ENCODE results near the gene PTGR1. TPM values are rescaled to one million over a fixed set of nuclear protein-coding genes. Genes with fewer than 3 reads are reported as not detected.

Gene PTGR1
- total and polyA plus RNA-seq, 2 donors (not counting 3 experiments of a cell fraction or from before 2014, with no cell fraction given), result 70.3 to 79.1 TPM

GRCh38 chr9:111627260-111627963, 28.0 kb upstream of the PTGR1 start:
- no peak for TF ChIP-seq POLR2AphosphoS5 (IDR thresholded peaks at IDR 0.05; ENCODE audit: insufficient read depth, low read depth, low read length)
- no peak for TF ChIP-seq GATA2 (IDR thresholded peaks at IDR 0.05; ENCODE audit: insufficient read depth, insufficient read length, low read depth, low read length)
- no peak for TF ChIP-seq POLR2A (IDR thresholded peaks at IDR 0.05; ENCODE audit: low read depth, low read length)
- TF ChIP-seq, protein P1, sequence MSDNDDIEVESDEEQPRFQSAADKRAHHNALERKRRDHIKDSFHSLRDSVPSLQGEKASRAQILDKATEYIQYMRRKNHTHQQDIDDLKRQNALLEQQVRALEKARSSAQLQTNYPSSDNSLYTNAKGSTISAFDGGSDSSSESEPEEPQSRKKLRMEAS (IDR thresholded peaks at IDR 0.05; ENCODE audit: insufficient read depth, insufficient read length), result no peak
- TF ChIP-seq MYC (IDR thresholded peaks at IDR 0.05; ENCODE audit: low read depth, low read length), result no peak
- TF ChIP-seq, protein P2, sequence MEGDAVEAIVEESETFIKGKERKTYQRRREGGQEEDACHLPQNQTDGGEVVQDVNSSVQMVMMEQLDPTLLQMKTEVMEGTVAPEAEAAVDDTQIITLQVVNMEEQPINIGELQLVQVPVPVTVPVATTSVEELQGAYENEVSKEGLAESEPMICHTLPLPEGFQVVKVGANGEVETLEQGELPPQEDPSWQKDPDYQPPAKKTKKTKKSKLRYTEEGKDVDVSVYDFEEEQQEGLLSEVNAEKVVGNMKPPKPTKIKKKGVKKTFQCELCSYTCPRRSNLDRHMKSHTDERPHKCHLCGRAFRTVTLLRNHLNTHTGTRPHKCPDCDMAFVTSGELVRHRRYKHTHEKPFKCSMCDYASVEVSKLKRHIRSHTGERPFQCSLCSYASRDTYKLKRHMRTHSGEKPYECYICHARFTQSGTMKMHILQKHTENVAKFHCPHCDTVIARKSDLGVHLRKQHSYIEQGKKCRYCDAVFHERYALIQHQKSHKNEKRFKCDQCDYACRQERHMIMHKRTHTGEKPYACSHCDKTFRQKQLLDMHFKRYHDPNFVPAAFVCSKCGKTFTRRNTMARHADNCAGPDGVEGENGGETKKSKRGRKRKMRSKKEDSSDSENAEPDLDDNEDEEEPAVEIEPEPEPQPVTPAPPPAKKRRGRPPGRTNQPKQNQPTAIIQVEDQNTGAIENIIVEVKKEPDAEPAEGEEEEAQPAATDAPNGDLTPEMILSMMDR (IDR thresholded peaks at IDR 0.05; ENCODE audit: extremely low read depth in 1 of 2, insufficient read depth in 1 of 2, low read depth in 1 of 2, low read length in 2 of 2), result no peak
- TF ChIP-seq JUN (IDR thresholded peaks at IDR 0.05; ENCODE audit: borderline replicate concordance, insufficient read depth, insufficient read length, low read depth), result no peak
- TF ChIP-seq FOS (IDR thresholded peaks at IDR 0.05; ENCODE audit: borderline replicate concordance, insufficient read depth, low read length), result no peak
- no peak for TF ChIP-seq EZH2 (IDR thresholded peaks at IDR 0.05; ENCODE audit: borderline replicate concordance, low read depth, low read length, severe bottlenecking)
- H3K27ac ChIP-seq (ENCODE audit: insufficient read depth, low read depth, low read length), result no peak overlapping the region
- H3K9me1 ChIP-seq (replicated peaks; ENCODE audit: control insufficient read depth, extremely low read depth, insufficient read depth, low read length), result no peaks in the 10 kb centered on the region
- peaks cover 10% of the 10 kb centered on the region for H3K79me2 ChIP-seq (ENCODE audit: control insufficient read depth, insufficient read depth, low read length)
- POLR2A ChIA-PET, result no interaction called here
- no peak overlapping the region for H2AFZ ChIP-seq (ENCODE audit: low read depth, low read length)
- dilution Hi-C loops (cut with MboI; ENCODE audit: extremely low pct_ligation_motif_present, low sequenced_read_pairs), result no loop called here
- H3K4me2 ChIP-seq (ENCODE audit: insufficient read depth, low read length), result no peak overlapping the region
- peaks cover 15% of the 10 kb centered on the region for H3K4me1 ChIP-seq (ENCODE audit: control insufficient read depth, extremely low read depth, insufficient read depth, low read length)
- CTCF ChIA-PET, result interaction anchor here (0.7 to 1.7 kb wide), 3 partner anchors 17 to 132 kb away, joined by 3 read pairs; no protein-coding TSS in a partner anchor
- DNase-seq (ENCODE audit: low read depth, low spot score) (no peak), FAIRE-seq (no peak)
- H3K27me3 ChIP-seq (ENCODE audit: control insufficient read depth in 2 of 2, insufficient read depth in 2 of 2, low read length in 2 of 2), result no peaks in the 10 kb centered on the region
- no TSS peak for BruUV-seq (replicated peaks)
- H3K9ac ChIP-seq (replicated peaks; ENCODE audit: extremely low read depth, insufficient read depth, low read length), result no peak overlapping the region
- no peaks in the 10 kb centered on the region for H4K20me1 ChIP-seq (replicated peaks; ENCODE audit: control insufficient read depth, extremely low read depth, insufficient read depth, low read length)
- no peaks in the 10 kb centered on the region for H3K9me3 ChIP-seq (replicated peaks; ENCODE audit: control insufficient read depth, insufficient read depth, low read length)
- no peaks in the 10 kb centered on the region for H3K36me3 ChIP-seq (ENCODE audit: control insufficient read depth in 2 of 2, extremely low read depth in 1 of 2, insufficient read depth in 2 of 2, low read length in 2 of 2)
- no peak overlapping the region for H3K4me3 ChIP-seq (replicated peaks in 1 of 3; ENCODE audit: insufficient read depth in 1 of 3, low read depth in 1 of 3, low read length in 3 of 3)
- intact Hi-C loops (cut with micrococcal nuclease), result no loop called here

All from endothelial cell of umbilical vein (primary cell).